Transverse colon (tissue), 4 donors: Measurements from ENCODE around the gene SCAPER. TPM values are rescaled to one million over a fixed set of nuclear protein-coding genes. Genes with fewer than 3 reads are reported as not detected.

Experiments used
- DNase-seq: peaks from one replicate; pipeline ENCODE4 v3.0.0-alpha.2; 2019
- H3K27ac ChIP-seq, 4 donors: fragments of 200-600 bp; sonication (generic); 2 replicates each; pipeline ENCODE4 v1.5.1; 2016 to 2018; ENCODE audit warnings: inconsistent platforms in 4 of 4
- H3K27me3 ChIP-seq: fragments of 200-600 bp; sonication (generic); 2 replicates; pipeline ENCODE4 v1.5.1; 2017; ENCODE audit warnings: inconsistent platforms
- H3K36me3 ChIP-seq, 4 donors: fragments of 200-600 bp; sonication (generic); 2 replicates each; pipeline ENCODE4 v1.5.1; 2017 to 2019; ENCODE audit warnings: inconsistent platforms in 4 of 4
- H3K4me1 ChIP-seq, 4 donors: fragments of 200-600 bp; sonication (generic); 2 replicates each; pipeline ENCODE4 v1.5.1; 2017 to 2020; ENCODE audit warnings: inconsistent platforms in 4 of 4
- H3K4me3 ChIP-seq, 4 donors: fragments of 200-600 bp; sonication (generic); 1 replicate in 1 of 4; 2 replicates in 3 of 4; pipeline versions ENCODE4 v1.5.1 to v1.6.1; 2017 to 2019; ENCODE audit warnings: inconsistent platforms in 4 of 4
- H3K9me3 ChIP-seq, 2 donors: fragments of 200-600 bp; sonication (generic); 2 replicates each; pipeline ENCODE4 v1.5.1; 2017 to 2019; ENCODE audit warnings: inconsistent platforms in 2 of 2
- CTCF ChIP-seq, 5 experiments: fragments of 200-600 bp in 3 of 5; fragments of 450-650 bp in 2 of 5; sonication (generic) in 3 of 5; IDR thresholded peaks; 1 replicate in 2 of 5; 2 replicates in 3 of 5; pipeline ENCODE4 v1.5.1; 2016 to 2017; ENCODE audit warnings: antibody characterized with exemption in 5 of 5, inconsistent platforms in 3 of 5, mild to moderate bottlenecking in 2 of 5, moderate library complexity in 1 of 5
- EP300 ChIP-seq: sonication (generic); formaldehyde crosslinking; IDR thresholded peaks from one replicate; pipeline ENCODE4 v1.6.1; 2017; ENCODE audit warnings: antibody characterized with exemption, low read depth
- POLR2A ChIP-seq: fragments of 450-650 bp; IDR thresholded peaks from one replicate; pipeline ENCODE4 v1.6.1; 2016; ENCODE audit warnings: antibody characterized with exemption, mild to moderate bottlenecking, moderate library complexity
- POLR2AphosphoS5 ChIP-seq, 3 donors: sonication (generic); formaldehyde crosslinking; IDR thresholded peaks; one replicate each; pipeline ENCODE4 v1.6.1; 2016; ENCODE audit warnings: antibody characterized with exemption in 3 of 3
- WGBS, 2 donors: methylation state at CpG; one replicate each; pipeline ENCODE4 v1.1.5; 2018; ENCODE audit warnings: low coverage in 1 of 2; 5-methylcytosine and 5-hydroxymethylcytosine counted together
- in situ Hi-C, 4 donors: fragments of 200-750 bp; cut with MboI; loops; one replicate each; pipeline versions ENCODE4 v1.15.0 to v1.15.1; 2017; ENCODE audit warnings: low sequenced_read_pairs in 3 of 4, low pct_ligation_motif_present in 1 of 4, low pct_unique_long_range_greater_than_20kb in 1 of 4
- intact Hi-C: fragments of 100-400 bp; cut with DNase I; formaldehyde crosslinking; loops from one replicate; pipeline ENCODE4 v1.15.1; 2023; ENCODE audit warnings: low total_unique reads
- total RNA-seq, 4 donors: library from RNA; depleted of rRNA; stranded (reverse); fragments of >200 nt; gene quantifications; one replicate each; pipeline ENCODE4 v1.1.0, GENCODE V29; 2016

SCAPER gene
- total RNA-seq, 4 donors from 2014 or later = 31.8 to 121 (median 48.7) TPM

- H3K4me3 ChIP-seq = no peak overlapping the region
- 97 to 100% methylated on average over 3 of the region's 3 CpGs for WGBS, 2 donors
- no peaks in the 10 kb centered on the region for H3K36me3 ChIP-seq
- no peak overlapping the region for H3K27ac ChIP-seq
- in situ Hi-C loops = no loop called here
- TF ChIP-seq POLR2AphosphoS5 (IDR thresholded peaks at IDR 0.05) = no peak
- TF ChIP-seq EP300 = no peak
- TF ChIP-seq CTCF (IDR thresholded peaks at IDR 0.05) = no peak
- no peak for TF ChIP-seq POLR2A
- no peaks in the 10 kb centered on the region for H3K27me3 ChIP-seq
- no peak for DNase-seq
- no peaks in the 10 kb centered on the region for H3K4me1 ChIP-seq
- intact Hi-C loops = no loop called here
- H3K9me3 ChIP-seq = peaks cover 7 to 12% of the 10 kb centered on the region in 2 donors
These were observed 444.8 kb downstream of the SCAPER start for GRCh38 chr15:76460347-76460746.

- no peak for DNase-seq
- in situ Hi-C loops = no loop called here
- Histone ChIP-seq H3K27me3 (no peaks in the 10 kb centered on the region), H3K4me3 (no peak overlapping the region), H3K27ac (no peak overlapping the region), H3K9me3 (no peaks in the 10 kb centered on the region), H3K36me3 (no peaks in the 10 kb centered on the region), H3K4me1 (peaks cover 0 to 18% (median 8%) of the 10 kb centered on the region in 4 donors)
- WGBS, 2 donors = 25 to 57% methylated on average over 1 of the region's 1 CpG
- intact Hi-C loops = no loop called here
- no peak for TF ChIP-seq POLR2AphosphoS5 (IDR thresholded peaks at IDR 0.05)
- TF ChIP-seq EP300 = no peak
- no peak for TF ChIP-seq CTCF (IDR thresholded peaks at IDR 0.05)
- TF ChIP-seq POLR2A = no peak
These were observed 453.6 kb downstream of the SCAPER start for GRCh38 chr15:76451540-76451939.

GRCh38 chr15:76449455-76449854 is 455.7 kb downstream of the SCAPER start:
- Histone ChIP-seq H3K4me3 (no peak overlapping the region), H3K36me3 (no peaks in the 10 kb centered on the region), H3K4me1 (peaks cover 0 to 18% (median 8%) of the 10 kb centered on the region in 4 donors), H3K27ac (peak overlapping the region; percentile 54 to 68 (median 56)), H3K27me3 (no peaks in the 10 kb centered on the region), H3K9me3 (no peaks in the 10 kb centered on the region)
- intact Hi-C loops = no loop called here
- 38 to 64% methylated on average over 1 of the region's 1 CpG for WGBS, 2 donors
- no peak for TF ChIP-seq CTCF (IDR thresholded peaks at IDR 0.05)
- TF ChIP-seq EP300 = no peak
- no peak for TF ChIP-seq POLR2A
- TF ChIP-seq POLR2AphosphoS5 (IDR thresholded peaks at IDR 0.05) = no peak
- in situ Hi-C loops = no loop called here
- DNase-seq = no peak

GRCh38 chr15:76448755-76449154 is 456.4 kb downstream of the SCAPER start:
- Histone ChIP-seq H3K9me3 (no peaks in the 10 kb centered on the region), H3K27ac (peak overlapping the region; percentile 14 to 68 (median 56)), H3K27me3 (no peaks in the 10 kb centered on the region), H3K4me3 (no peak overlapping the region), H3K36me3 (no peaks in the 10 kb centered on the region), H3K4me1 (peaks cover 0 to 18% (median 8%) of the 10 kb centered on the region in 4 donors)
- TF ChIP-seq EP300 (no peak), POLR2AphosphoS5 (IDR thresholded peaks at IDR 0.05) (no peak), CTCF (IDR thresholded peaks at IDR 0.05) (no peak), POLR2A (no peak)
- WGBS, 2 donors = 58 to 68% methylated on average over 2 of the region's 2 CpGs
- in situ Hi-C loops = no loop called here
- intact Hi-C loops = no loop called here
- DNase-seq = no peak
